Psoas muscle (tissue), 8 donors: ENCODE results near the gene SCN5A. TPM values are rescaled to one million over a fixed set of nuclear protein-coding genes. Genes with fewer than 3 reads are reported as not detected.

Experiments
- ATAC-seq, 4 donors: fragments of 200-7000 bp; cut with Tn5 transposase; one replicate each; pipeline ENCODE4 v1.9.1; 2020; ENCODE audit warnings: moderate library complexity in 3 of 4, mild to moderate bottlenecking in 2 of 4
- DNase-seq, 2 donors: peaks; one replicate each; pipeline ENCODE4 v3.0.0-alpha.2; 2020
- H3K27ac ChIP-seq: fragments of 200-600 bp; one replicate; pipeline ENCODE4 v1.8.0; 2022
- H3K27me3 ChIP-seq, 3 donors: fragments of 200-600 bp in 1 of 3; one replicate each; pipeline versions ENCODE4 v1.6.1 to v1.8.0; 2013 to 2022; ENCODE audit warnings: low read length in 2 of 3, mild to moderate bottlenecking in 2 of 3, moderate library complexity in 1 of 3; ENCODE audit not compliant: insufficient read depth in 3 of 3
- H3K36me3 ChIP-seq, 2 donors: fragments of 200-600 bp in 1 of 2; one replicate each; pipeline versions ENCODE4 v1.6.1 to v1.8.0; 2013 to 2022; ENCODE audit warnings: low read depth in 1 of 2, mild to moderate bottlenecking in 1 of 2, moderate library complexity in 1 of 2; ENCODE audit not compliant: insufficient read depth in 1 of 2
- H3K4me1 ChIP-seq: fragments of 200-600 bp; one replicate; pipeline ENCODE4 v1.8.0; 2022
- H3K4me3 ChIP-seq: fragments of 200-600 bp; one replicate; pipeline ENCODE4 v1.8.0; 2022; ENCODE audit warnings: mild to moderate bottlenecking
- H3K9me3 ChIP-seq: fragments of 200-600 bp; one replicate; pipeline ENCODE4 v1.8.0; 2022
- WGBS, 3 donors: extraction: QIAGEN DNeasy Blood & Tissue Kit; methylation state at CpG; one replicate each; pipeline versions ENCODE4 v1.1.6 to v1.1.7; 2013; 5-methylcytosine and 5-hydroxymethylcytosine counted together
- intact Hi-C, 2 donors: fragments of 100-400 bp; cut with DNase I; formaldehyde crosslinking; loops; one replicate each; pipeline versions ENCODE4 v1.11.0 to v1.14.2; 2022
- polyA plus RNA-seq, 3 donors: library from polyadenylated mRNA; stranded (reverse); fragments of 200-250 nt; gene quantifications; one replicate each; pipeline ENCODE4 v1.2.3, GENCODE V29; 2013
- total RNA-seq, 4 donors: library from RNA; stranded (reverse); fragmentation: NEBNext Ultra II Directional in 2 of 4; extraction: Animal tissue kit (Norgen Biotek cat#: 25700) in 2 of 4; gene quantifications; one replicate each; pipeline versions ENCODE4 v1.2.1 to v1.2.4, GENCODE V29; 2021 to 2023
- TF ChIP-seq, protein P1 (sequence below): fragments of 200-600 bp; IDR thresholded peaks from one replicate; pipeline ENCODE4 v1.8.0; 2022; ENCODE audit warnings: antibody characterized with exemption
- donor health status: healthy with polysubstance abuse.
- donor health status: DM: no; HTN: no; CAD: no; lungs with moderate emphysema.
- donor health status: Bipolar disorder and iron deficiency.
- donor health status: healthy.
- donor health status: DM: yes; HTN: yes; CAD: no.
- donor health status: DM: no; HTN: no; CAD: no.
- donor health status: DM: no; HTN: no; CAD: no.
- donor health status: DM: yes; HTN: yes; CAD: no.

Gene SCN5A
- total and polyA plus RNA-seq, 7 donors, result 0.17 to 34.2 (median 5.7) TPM

DNA sequence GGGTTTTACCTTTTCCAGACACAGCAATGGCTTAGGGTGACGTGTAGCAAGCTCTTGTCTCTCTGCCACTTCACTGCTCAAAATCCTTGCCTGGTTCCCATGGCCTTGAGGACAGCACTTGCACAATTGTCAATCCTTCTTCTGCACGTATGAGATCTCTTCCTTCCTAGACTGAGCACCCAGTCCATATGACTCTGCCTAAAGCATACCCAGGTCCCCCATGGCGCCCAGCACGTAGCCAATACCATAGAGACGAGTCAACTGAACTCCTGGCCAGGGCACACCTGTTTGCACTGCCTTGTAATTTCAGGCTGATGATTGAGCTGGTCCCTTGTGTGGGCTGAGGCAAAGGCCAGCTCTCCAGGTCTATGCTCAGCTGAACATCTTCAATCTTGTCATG is 23.3 kb downstream of the SCN5A start:
- no peak overlapping the region for H3K27ac ChIP-seq
- ATAC-seq (no peak), DNase-seq (no peak)
- no peaks in the 10 kb centered on the region for H3K4me1 ChIP-seq
- TF ChIP-seq, protein P1, sequence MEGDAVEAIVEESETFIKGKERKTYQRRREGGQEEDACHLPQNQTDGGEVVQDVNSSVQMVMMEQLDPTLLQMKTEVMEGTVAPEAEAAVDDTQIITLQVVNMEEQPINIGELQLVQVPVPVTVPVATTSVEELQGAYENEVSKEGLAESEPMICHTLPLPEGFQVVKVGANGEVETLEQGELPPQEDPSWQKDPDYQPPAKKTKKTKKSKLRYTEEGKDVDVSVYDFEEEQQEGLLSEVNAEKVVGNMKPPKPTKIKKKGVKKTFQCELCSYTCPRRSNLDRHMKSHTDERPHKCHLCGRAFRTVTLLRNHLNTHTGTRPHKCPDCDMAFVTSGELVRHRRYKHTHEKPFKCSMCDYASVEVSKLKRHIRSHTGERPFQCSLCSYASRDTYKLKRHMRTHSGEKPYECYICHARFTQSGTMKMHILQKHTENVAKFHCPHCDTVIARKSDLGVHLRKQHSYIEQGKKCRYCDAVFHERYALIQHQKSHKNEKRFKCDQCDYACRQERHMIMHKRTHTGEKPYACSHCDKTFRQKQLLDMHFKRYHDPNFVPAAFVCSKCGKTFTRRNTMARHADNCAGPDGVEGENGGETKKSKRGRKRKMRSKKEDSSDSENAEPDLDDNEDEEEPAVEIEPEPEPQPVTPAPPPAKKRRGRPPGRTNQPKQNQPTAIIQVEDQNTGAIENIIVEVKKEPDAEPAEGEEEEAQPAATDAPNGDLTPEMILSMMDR, result no peak
- H3K9me3 ChIP-seq, result no peaks in the 10 kb centered on the region
- no peaks in the 10 kb centered on the region for H3K27me3 ChIP-seq
- H3K36me3 ChIP-seq, result no peaks in the 10 kb centered on the region
- 81 to 90% (median 86%) methylated on average over 5 of the region's 5 CpGs for WGBS, 3 donors
- no peak overlapping the region for H3K4me3 ChIP-seq
- intact Hi-C loops, result no loop called here

GRCh38 chr3:38623539-38623938 is 25.9 kb downstream of the SCN5A start:
- H3K27ac ChIP-seq, result no peak overlapping the region
- DNase-seq (no peak), ATAC-seq (no peak)
- intact Hi-C loops, result no loop called here
- TF ChIP-seq, protein P1, result no peak
- H3K4me1 ChIP-seq, result no peaks in the 10 kb centered on the region
- H3K27me3 ChIP-seq, result no peaks in the 10 kb centered on the region
- WGBS, 3 donors, result 77 to 81% (median 78%) methylated on average over 10 of the region's 10 CpGs
- H3K36me3 ChIP-seq, result no peaks in the 10 kb centered on the region
- H3K4me3 ChIP-seq, result no peak overlapping the region
- H3K9me3 ChIP-seq, result no peaks in the 10 kb centered on the region

DNA sequence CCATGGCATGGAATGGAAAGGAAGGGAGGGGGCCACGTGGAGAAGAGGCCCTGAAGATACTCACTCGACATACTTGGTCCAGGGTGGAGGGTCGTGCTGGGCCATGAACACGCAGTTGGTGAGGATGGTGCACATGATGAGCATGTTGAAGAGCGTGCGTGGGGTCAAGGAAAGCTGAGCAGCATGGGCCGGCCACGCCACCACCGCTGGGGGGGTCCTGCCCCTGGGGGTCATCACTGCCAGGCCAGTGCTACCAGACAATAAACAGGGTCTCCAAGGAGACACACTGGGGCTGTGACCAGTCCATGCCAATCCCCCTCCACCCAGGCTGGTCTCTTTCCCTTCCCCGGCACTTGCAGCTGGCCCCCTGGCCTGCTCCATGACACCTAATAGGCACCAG is 27.2 kb downstream of the SCN5A start:
- Histone ChIP-seq H3K4me1 (no peaks in the 10 kb centered on the region), H3K4me3 (no peak overlapping the region), H3K36me3 (no peaks in the 10 kb centered on the region), H3K9me3 (no peaks in the 10 kb centered on the region), H3K27ac (no peak overlapping the region), H3K27me3 (no peaks in the 10 kb centered on the region)
- intact Hi-C loops, result no loop called here
- TF ChIP-seq, protein P1, result no peak
- ATAC-seq (no peak), DNase-seq (no peak)
- WGBS, 3 donors, result 94 to 97% (median 96%) methylated on average over 7 to 10 of the region's 10 CpGs

DNA sequence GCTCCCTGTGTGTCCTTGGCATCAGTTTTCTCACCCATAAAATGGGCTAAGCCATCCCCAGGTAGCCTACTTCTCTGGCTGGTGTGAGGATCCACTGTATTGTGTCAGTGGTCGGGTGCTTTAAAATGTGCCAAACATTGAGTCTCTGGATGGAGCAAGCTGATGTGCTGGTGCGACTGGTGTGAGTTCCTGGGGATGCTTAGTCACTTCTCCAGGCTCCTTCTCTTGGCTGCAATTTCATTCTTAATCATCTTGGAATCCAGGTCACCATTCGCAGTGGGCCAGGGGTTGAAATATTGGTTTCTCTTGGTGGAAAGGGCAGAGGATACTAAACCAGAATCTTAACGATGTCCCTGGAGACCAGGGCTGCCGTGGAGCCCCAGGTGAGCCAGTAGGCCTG is 29.3 kb downstream of the SCN5A start:
- no peak for ATAC-seq
- Histone ChIP-seq H3K27me3 (no peaks in the 10 kb centered on the region), H3K9me3 (no peaks in the 10 kb centered on the region), H3K36me3 (no peaks in the 10 kb centered on the region), H3K4me3 (no peak overlapping the region), H3K4me1 (no peaks in the 10 kb centered on the region), H3K27ac (no peak overlapping the region)
- TF ChIP-seq, protein P1, result no peak
- intact Hi-C loops, result no loop called here
- no peak for DNase-seq
- 77 to 89% (median 86%) methylated on average over 5 of the region's 5 CpGs for WGBS, 3 donors

GRCh38 chr3:38618343-38618742 is 31.1 kb downstream of the SCN5A start:
- H3K9me3 ChIP-seq, result no peaks in the 10 kb centered on the region
- intact Hi-C loops, result no loop called here
- DNase-seq (peak in 1 of 2 donors; percentile 8), ATAC-seq (no peak)
- TF ChIP-seq, protein P1, result no peak
- H3K36me3 ChIP-seq, result no peaks in the 10 kb centered on the region
- no peaks in the 10 kb centered on the region for H3K4me1 ChIP-seq
- no peak overlapping the region for H3K4me3 ChIP-seq
- H3K27me3 ChIP-seq, result no peaks in the 10 kb centered on the region
- WGBS, 3 donors, result 87 to 92% (median 89%) methylated on average over 5 of the region's 5 CpGs
- H3K27ac ChIP-seq, result no peak overlapping the region
